Dedifferentiated amniotic fluid mesenchymal stem cell (primary cell): ENCODE data around the gene GLTP.
"Not testable (repeated sequence)": the region's sequence is repeated elsewhere in the genome, so short reads cannot be mapped to it uniquely, and the experiment has no call there.

Experiments used
- DNase-seq: peaks from one replicate; pipeline ENCODE4 v3.0.0-alpha.2; 2016; ENCODE audit errors: extremely low spot score

Gene GLTP, protein sequence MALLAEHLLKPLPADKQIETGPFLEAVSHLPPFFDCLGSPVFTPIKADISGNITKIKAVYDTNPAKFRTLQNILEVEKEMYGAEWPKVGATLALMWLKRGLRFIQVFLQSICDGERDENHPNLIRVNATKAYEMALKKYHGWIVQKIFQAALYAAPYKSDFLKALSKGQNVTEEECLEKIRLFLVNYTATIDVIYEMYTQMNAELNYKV

DNA sequence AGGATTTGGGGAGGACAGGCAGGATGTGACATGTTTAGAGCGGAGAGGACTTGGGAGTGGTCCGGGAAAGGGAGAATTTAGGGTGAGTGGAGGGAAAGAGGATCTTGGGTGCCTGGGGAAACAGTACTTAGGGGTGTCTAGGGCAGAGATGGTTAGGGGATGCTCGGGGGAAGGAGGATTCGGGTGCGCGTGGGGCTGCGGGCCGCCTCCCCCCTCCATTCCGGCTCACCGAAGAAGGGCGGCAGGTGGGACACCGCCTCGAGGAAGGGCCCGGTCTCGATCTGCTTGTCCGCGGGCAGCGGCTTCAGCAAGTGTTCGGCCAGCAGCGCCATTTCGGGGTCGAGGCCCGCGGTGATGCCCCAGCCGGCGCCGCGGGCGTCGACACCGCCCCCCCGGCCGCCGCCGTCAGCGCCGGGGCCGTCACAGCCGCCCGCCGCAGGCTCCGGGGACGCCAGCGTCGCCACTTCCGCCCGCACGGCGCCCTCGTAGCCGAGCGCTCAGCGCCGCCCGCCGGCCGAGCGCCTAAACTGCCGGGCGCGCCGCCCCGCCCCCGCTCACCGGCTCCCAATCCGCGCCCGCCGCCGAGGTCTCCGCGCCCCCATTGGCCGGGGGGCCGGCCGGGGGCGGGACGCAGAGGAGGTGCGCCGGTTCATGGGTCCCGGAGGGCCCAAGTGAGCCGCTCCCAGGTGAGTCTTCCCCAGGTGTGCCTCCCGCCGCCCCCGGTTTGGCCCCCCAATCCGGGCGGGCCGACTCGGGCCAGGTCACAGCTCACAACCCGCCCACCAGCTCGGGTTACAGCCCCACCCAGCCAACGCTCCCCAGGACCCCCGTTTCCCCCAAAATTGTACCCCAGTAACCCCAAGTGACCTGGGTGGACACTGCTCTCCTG, at the start of gene GLTP:
GLTP (minus strand) TSS at position 499 of the 889 bp plus-strand sequence; CDS start at position 332, 167 bp downstream.
- peak; percentile 74 for DNase-seq

GRCh38 chr12:109929326-109929725, 49.0 kb upstream of the GLTP start:
- not testable (repeated sequence) for DNase-seq

- no peak for DNase-seq
Observed at GRCh38 chr12:109928058-109928656, 47.8 kb upstream of the GLTP start.

- peak; percentile 34 for DNase-seq
Observed at GRCh38 chr12:109927622-109928021, 47.3 kb upstream of the GLTP start.

- DNase-seq = no peak
Observed at GRCh38 chr12:109926488-109927210, 46.3 kb upstream of the GLTP start.

GRCh38 chr12:109926016-109926415, 45.7 kb upstream of the GLTP start:
- DNase-seq = no peak

GRCh38 chr12:109925185-109925840, 45.0 kb upstream of the GLTP start:
- no peak for DNase-seq

- no peak for DNase-seq
Observed at GRCh38 chr12:109923481-109924245, 43.3 kb upstream of the GLTP start.

GRCh38 chr12:109923038-109923437, 42.7 kb upstream of the GLTP start:
- no peak for DNase-seq

DNA sequence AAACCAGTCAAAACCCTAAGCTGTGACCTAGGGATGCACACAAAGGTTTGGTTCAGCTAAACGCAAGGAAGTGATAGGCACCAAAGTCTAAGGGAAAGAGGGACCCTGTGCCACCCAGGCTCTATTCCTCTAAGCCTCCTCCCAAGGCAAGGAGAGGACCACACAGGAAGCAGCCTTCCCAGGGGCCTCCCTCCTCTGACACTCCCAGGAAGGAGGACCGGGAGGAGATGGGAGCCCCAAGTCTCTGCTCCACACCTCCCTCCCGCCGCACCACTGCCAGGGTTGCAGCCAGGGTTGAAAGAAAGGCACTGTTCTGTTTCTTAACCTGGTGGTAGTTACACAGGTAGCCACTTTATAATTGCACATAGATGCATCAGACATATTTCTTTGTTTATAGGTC, 41.6 kb upstream of the GLTP start:
- no peak for DNase-seq

GRCh38 chr12:109920261-109920780, 40.0 kb upstream of the GLTP start:
- no peak for DNase-seq

- DNase-seq = no peak
Observed at GRCh38 chr12:109919456-109919855, 39.1 kb upstream of the GLTP start.

GRCh38 chr12:109916045-109916444, 35.7 kb upstream of the GLTP start:
- DNase-seq = no peak

GRCh38 chr12:109915171-109916040, 35.1 kb upstream of the GLTP start:
- DNase-seq = no peak

- DNase-seq = no peak
Observed at GRCh38 chr12:109914461-109914860, 34.1 kb upstream of the GLTP start.

DNA sequence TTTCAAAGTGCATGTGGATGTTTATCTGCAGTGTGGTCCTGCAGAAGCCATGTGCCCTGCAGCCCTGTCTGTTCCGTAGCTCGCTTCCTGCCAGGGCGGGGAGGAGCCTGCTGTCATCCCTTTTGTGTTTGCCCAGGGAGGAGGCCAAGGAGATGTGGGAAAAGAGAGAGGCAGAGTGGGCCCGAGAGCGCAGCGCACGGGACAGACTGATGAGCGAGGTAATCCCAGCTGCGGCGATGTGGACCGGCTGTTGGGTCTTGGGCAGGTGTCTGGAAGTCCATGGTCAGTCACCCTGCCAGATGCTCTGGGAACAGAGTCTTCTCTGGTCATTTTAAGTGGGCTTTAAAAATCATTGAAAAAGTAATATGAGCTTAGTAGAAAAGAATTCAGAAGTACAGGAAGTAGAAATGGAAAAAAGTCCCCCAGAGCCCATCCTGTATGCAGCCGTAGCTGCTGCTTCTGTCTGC, 32.5 kb upstream of the GLTP start:
- no peak for DNase-seq

DNA sequence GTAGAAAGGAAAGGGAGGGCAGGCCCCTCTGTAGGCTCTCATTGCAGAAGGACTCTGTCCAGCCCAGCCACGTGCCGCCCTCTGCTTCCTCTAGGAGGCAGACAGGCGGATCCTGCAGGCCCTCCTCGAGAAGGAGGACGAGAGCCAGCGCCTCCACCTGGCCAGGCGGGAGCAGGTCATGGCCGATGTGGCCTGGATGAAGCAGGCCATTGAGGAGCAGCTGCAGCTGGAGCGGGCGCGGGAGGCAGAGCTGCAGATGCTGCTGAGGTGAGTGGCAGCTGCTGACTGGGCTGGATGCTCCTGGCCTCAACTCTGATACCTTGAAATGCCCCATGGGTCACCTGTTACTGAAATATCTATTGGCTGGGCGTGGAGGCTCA, 30.6 kb upstream of the GLTP start:
- no peak for DNase-seq

- no peak for DNase-seq
Observed at GRCh38 chr12:109910254-109910968, 30.1 kb upstream of the GLTP start.

- DNase-seq = no peak
Observed at GRCh38 chr12:109905301-109905700, 25.0 kb upstream of the GLTP start.
